MM.1S (cell line): ENCODE data around the gene ZNF823.

Experiments used
- CTCF ChIP-seq: fragments of 300-600 bp; sonication (generic); IDR thresholded peaks from 2 replicates; pipeline ENCODE4 v1.5.1; 2016; ENCODE audit warnings: antibody characterized with exemption, low read length, mixed read lengths
- EZH2 ChIP-seq: fragments of 300-600 bp; sonication (generic); optimal IDR thresholded peaks from 2 replicates; pipeline ENCODE3; 2017; ENCODE audit warnings: low read depth, mild to moderate bottlenecking, antibody characterized with exemption, low read length, mixed read lengths
- EZH2phosphoT487 ChIP-seq: fragments of 300-600 bp; sonication (generic); IDR thresholded peaks from 2 replicates; pipeline ENCODE4 v1.6.1; 2018; ENCODE audit warnings: antibody characterized with exemption, low read length

DNA sequence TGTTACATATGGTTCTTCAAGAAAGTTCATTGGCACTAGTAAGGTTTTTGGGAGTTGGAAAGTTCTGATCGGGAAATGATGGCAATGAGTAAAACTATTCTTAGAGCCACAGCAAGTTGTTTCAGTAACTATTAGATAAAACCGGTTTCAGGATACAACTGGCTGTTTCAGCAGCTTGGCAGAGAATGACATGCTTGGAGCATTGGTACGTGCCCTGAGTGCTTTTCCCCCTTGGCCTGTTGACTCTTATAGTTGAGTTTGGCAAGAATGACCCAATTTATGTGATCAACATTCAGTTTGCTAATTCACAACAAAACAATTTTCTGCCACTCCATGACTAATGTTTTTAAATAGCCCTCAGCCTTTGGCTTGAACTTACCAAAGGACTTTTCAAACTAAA lies 48.8 kb upstream of the ZNF823 start:
- no peak for TF ChIP-seq CTCF
- TF ChIP-seq EZH2, result no peak
- TF ChIP-seq EZH2phosphoT487, result no peak
